HepG2 (cell line): ENCODE results near the gene MPV17L2. TPM values are rescaled to one million over a fixed set of nuclear protein-coding genes. Genes with fewer than 3 reads are reported as not detected.
A peak's percentile ranks its signal among the peaks of the same experiment; 100 is the strongest.

Source experiments
- ARID5B ChIP-seq: IDR thresholded peaks from 2 replicates; pipeline ENCODE4 v1.4.0; 2020; ENCODE audit warnings: mild to moderate bottlenecking, missing genetic modification reagents
- CEBPB ChIP-seq: IDR thresholded peaks from 2 replicates; pipeline ENCODE4 v1.6.1; 2011; ENCODE audit warnings: low read depth, low read length, improper control_type of control experiment, borderline replicate concordance
- CREB1 ChIP-seq, 2 experiments: fragments of 450-650 bp in 1 of 2; IDR thresholded peaks; 2 replicates each; pipeline ENCODE4 v1.6.1; 2016 to 2017; ENCODE audit warnings: control low read depth in 1 of 2, mild to moderate bottlenecking in 1 of 2, missing compliant biosample characterization in 1 of 2, missing genetic modification characterization in 1 of 2
- ERF ChIP-seq: IDR thresholded peaks from 2 replicates; pipeline ENCODE4 v1.6.1; 2018; ENCODE audit warnings: missing biosample characterization, missing genetic modification reagents
- HDAC2 ChIP-seq: sonication (generic); formaldehyde crosslinking; IDR thresholded peaks from 2 replicates; pipeline ENCODE4 v1.4.0; 2020; ENCODE audit warnings: missing genetic modification reagents
- HMG20A ChIP-seq: IDR thresholded peaks from 2 replicates; pipeline ENCODE4 v1.6.1; 2016; ENCODE audit warnings: borderline replicate concordance
- HNF4A ChIP-seq: sonication (generic); formaldehyde crosslinking; IDR thresholded peaks from 2 replicates; pipeline ENCODE4 v1.4.0; 2020; ENCODE audit warnings: missing genetic modification reagents
- HNRNPL ChIP-seq: fragments of 200-400 bp; formaldehyde crosslinking; IDR thresholded peaks from 2 replicates; pipeline ENCODE4 v1.6.1; 2017; ENCODE audit warnings: mild to moderate bottlenecking, low read depth, low read length
- IKZF1 ChIP-seq: fragments of 450-650 bp; IDR thresholded peaks from 2 replicates; pipeline ENCODE4 v1.7.1; 2016
- KLF15 ChIP-seq: sonication (generic); formaldehyde crosslinking; IDR thresholded peaks from 2 replicates; pipeline ENCODE4 v1.8.1; 2023; ENCODE audit warnings: borderline replicate concordance, mild to moderate bottlenecking, inconsistent platforms, missing genetic modification reagents, mixed read lengths
- KLF9 ChIP-seq: IDR thresholded peaks from 2 replicates; pipeline ENCODE4 v1.6.1; 2016; ENCODE audit warnings: low read depth
- MIER2 ChIP-seq: IDR thresholded peaks from 2 replicates; pipeline ENCODE4 v1.6.1; 2016; ENCODE audit warnings: missing biosample characterization, missing genetic modification reagents
- MXI1 ChIP-seq: IDR thresholded peaks from 3 replicates; pipeline ENCODE4 v1.6.1; 2012; ENCODE audit warnings: low read depth, low read length, inconsistent platforms, borderline replicate concordance
- RARA ChIP-seq: IDR thresholded peaks from 2 replicates; pipeline ENCODE4 v1.6.1; 2016; ENCODE audit warnings: missing genetic modification reagents, missing compliant biosample characterization
- RXRB ChIP-seq: IDR thresholded peaks from 2 replicates; pipeline ENCODE4 v1.6.1; 2016; ENCODE audit warnings: borderline replicate concordance, missing genetic modification reagents, missing compliant biosample characterization
- SKIL ChIP-seq: sonication (generic); formaldehyde crosslinking; IDR thresholded peaks from 2 replicates; pipeline ENCODE4 v1.8.0; 2022; ENCODE audit warnings: missing genetic modification reagents, mild to moderate bottlenecking, moderate library complexity, borderline replicate concordance
- TCF7 ChIP-seq: sonication (generic); IDR thresholded peaks from 2 replicates; pipeline ENCODE4 v1.6.1; 2016; ENCODE audit warnings: antibody characterized with exemption, low read depth
- ZNF280B ChIP-seq: sonication (generic); formaldehyde crosslinking; IDR thresholded peaks from 2 replicates; pipeline ENCODE4 v1.5.0; 2020; ENCODE audit warnings: missing genetic modification reagents, mild to moderate bottlenecking, borderline replicate concordance
- ZNF780A ChIP-seq: sonication (generic); formaldehyde crosslinking; IDR thresholded peaks from 2 replicates; pipeline ENCODE4 v1.8.0; 2022; ENCODE audit warnings: mild to moderate bottlenecking, missing genetic modification reagents, moderate library complexity
- ZNF839 ChIP-seq: sonication (generic); formaldehyde crosslinking; IDR thresholded peaks from 2 replicates; pipeline ENCODE4 v1.4.0; 2020; ENCODE audit warnings: missing genetic modification reagents, mild to moderate bottlenecking, borderline replicate concordance
- ZUFSP ChIP-seq: sonication (generic); formaldehyde crosslinking; IDR thresholded peaks from 2 replicates; pipeline ENCODE4 v1.9.0; 2021; ENCODE audit warnings: missing genetic modification reagents, mild to moderate bottlenecking, borderline replicate concordance
- polyA plus RNA-seq, 8 experiments: library from polyadenylated mRNA; depleted of rRNA in 3 of 8; stranded (reverse) in 7 of 8; unstranded in 1 of 8; fragments of >200 nt; fragmentation: Illumina TruSeq in 4 of 8; extraction: Trizol in 4 of 8; gene quantifications; 2 replicates each; pipeline versions ENCODE4 v1.2.1 to v1.2.3, GENCODE V29; 2011 to 2016; ENCODE audit warnings: low read depth in 4 of 8, missing spikeins in 1 of 8, mixed read lengths in 1 of 8; ENCODE audit not compliant: insufficient read depth in 1 of 8
- total RNA-seq, 5 experiments: library from RNA; depleted of rRNA; stranded (reverse); fragments of >200 nt; fragmentation: Illumina TruSeq; extraction: Trizol; gene quantifications; 2 replicates each; pipeline ENCODE4 v1.2.3, GENCODE V29; 2016; ENCODE audit warnings: low read depth in 1 of 5

The MPV17L2 gene
- total and polyA plus RNA-seq, 2 of the 13 experiments (the other 11 are each of a cell fraction or from before 2014, with no cell fraction given): 13.6 to 16.7 TPM

GRCh38 chr19:18230941-18231734 is 38.1 kb downstream of the MPV17L2 start (continued):
- TF ChIP-seq ARID5B (CRISPR knock-in tag): 0 out of 2 replicates have a peak, but pooled peaks have one; percentile 30
- no peak for TF ChIP-seq IKZF1
- TF ChIP-seq HMG20A (CRISPR knock-in tag): 0 out of 2 replicates have a peak, but pooled peaks have one; percentile 26
- no peak for TF ChIP-seq CREB1 (IDR thresholded peaks at IDR 0.05)
- TF ChIP-seq CREB1 (CRISPR knock-in tag; IDR thresholded peaks at IDR 0.05): 0 out of 2 replicates have a peak, but pooled peaks have one; percentile 36
- TF ChIP-seq HNRNPL: no peak
- TF ChIP-seq KLF15 (CRISPR knock-in tag): no peak
- TF ChIP-seq ZNF280B (CRISPR knock-in tag): no peak
- peak; percentile 67; the same call in 1 of the 2 replicates for TF ChIP-seq CEBPB
- no peak for TF ChIP-seq ZNF780A
- TF ChIP-seq RARA (CRISPR knock-in tag): peak; percentile 91
- no peak for TF ChIP-seq KLF9
- TF ChIP-seq TCF7: no peak
- TF ChIP-seq ERF (CRISPR knock-in tag): no peak
- TF ChIP-seq SKIL (CRISPR knock-in tag): 0 out of 2 replicates have a peak, but pooled peaks have one; percentile 26
- TF ChIP-seq ZUFSP: no peak
- no peak for TF ChIP-seq MIER2 (CRISPR knock-in tag)
- peak; percentile 52 for TF ChIP-seq HNF4A (CRISPR knock-in tag)
- peak; percentile 37; the same call in 1 of the 2 replicates for TF ChIP-seq HDAC2 (CRISPR knock-in tag)
- TF ChIP-seq MXI1: no peak
- TF ChIP-seq RXRB (CRISPR knock-in tag): peak; percentile 69
- TF ChIP-seq ZNF839 (CRISPR knock-in tag): no peak
